Measurements from ENCODE around the gene GNA14.
"Not testable (repeated sequence)": the region's sequence is repeated elsewhere in the genome, so short reads cannot be mapped to it uniquely, and the experiment has no call there.

Gene GNA14

GRCh38 chr9:77402286-77402685, 245.8 kb downstream of the GNA14 start:
- DNase-seq (ENCODE audit: low read depth): no peak

DNA sequence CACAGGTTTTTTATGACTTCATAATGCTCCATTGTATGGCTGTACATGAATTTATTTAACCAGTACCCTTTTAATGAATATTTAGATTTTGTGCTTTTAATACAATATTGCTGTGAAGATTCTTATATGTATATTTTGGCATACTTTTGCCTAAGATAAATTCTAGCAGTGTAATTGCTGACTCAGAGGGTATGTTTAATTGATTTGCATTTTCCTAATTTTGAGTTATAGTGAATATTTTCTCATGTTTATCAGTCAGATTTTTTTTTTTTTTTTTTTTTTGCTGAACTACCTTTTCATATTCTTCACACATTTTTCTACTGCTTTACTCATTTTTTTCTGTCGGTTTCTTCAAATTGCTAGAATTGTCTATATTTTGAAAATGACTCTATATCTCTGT, 248.2 kb downstream of the GNA14 start:
- no peak for DNase-seq (ENCODE audit: low read depth)

DNA sequence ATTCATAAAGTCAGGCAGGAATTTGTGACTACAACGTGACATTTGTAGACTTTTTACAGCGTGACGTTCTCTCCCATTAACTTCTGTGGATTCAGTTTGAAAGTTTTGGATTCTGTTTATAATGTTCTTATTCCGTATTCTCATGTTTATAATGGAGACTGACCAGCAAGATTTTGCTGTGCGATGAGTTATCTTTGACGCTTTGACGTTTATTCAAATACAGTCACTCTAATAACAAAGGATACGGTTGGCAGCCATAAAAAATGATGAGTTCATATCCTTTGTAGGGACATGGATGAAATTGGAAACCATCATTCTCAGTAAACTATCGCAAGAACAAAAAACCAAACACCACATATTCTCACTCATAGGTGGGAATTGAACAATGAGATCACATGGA, 249.5 kb downstream of the GNA14 start:
- DNase-seq (ENCODE audit: low read depth): not testable (repeated sequence)

- no peak for DNase-seq (ENCODE audit: low read depth)
These were observed 255.8 kb downstream of the GNA14 start for GRCh38 chr9:77392328-77392727.

- DNase-seq (ENCODE audit: low read depth): no peak
These were observed 256.3 kb downstream of the GNA14 start for GRCh38 chr9:77391834-77392233.

DNA sequence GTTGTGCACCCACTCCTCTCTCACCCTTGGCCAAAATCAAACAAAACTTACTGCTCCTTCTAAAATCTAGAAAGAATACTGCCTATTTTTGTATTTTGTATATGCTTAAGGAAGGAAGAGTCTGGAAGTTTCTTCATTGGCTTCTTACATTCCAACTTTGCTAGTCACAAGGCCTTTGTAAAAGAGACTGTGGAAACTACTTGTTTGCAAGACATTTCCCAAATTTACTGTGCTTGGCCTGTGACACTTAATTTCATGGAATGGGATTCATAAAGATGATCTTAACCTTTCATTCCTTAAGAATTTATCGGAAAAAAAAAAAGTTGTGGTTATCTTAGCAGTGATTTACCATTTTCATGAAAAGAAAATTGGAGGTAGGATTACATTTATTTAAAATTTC, 261.9 kb downstream of the GNA14 start:
- peak; percentile 13 for DNase-seq (ENCODE audit: low read depth)

GRCh38 chr9:77384406-77384805, 263.7 kb downstream of the GNA14 start:
- peak; percentile 61 for DNase-seq (ENCODE audit: low read depth)

- DNase-seq (ENCODE audit: low read depth): no peak
These were observed 272.1 kb downstream of the GNA14 start for GRCh38 chr9:77375956-77376532.

DNA sequence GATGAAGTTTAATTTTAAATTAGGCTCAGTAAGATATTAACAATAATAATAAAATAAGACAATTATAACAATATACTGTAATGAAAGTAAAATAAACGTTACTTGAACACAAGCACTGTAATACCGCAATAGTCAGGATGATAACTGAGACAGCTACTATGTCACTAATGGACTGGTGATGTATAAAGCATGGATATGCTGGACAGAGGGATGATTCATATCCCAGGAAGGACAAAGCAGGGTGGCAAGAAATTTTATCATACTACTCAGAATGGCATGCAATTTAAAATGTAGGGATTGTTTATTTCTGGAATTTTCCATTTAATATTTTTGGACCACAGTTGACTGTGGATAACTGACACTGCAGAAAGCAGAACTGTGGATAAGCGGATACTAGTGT, 273.9 kb downstream of the GNA14 start:
- DNase-seq (ENCODE audit: low read depth): no peak

All from fibroblast of the conjunctiva (primary cell).